SKM-1 (cell line): Measurements from ENCODE around the gene FGF6.
"Not testable (repeated sequence)": the region's sequence is repeated elsewhere in the genome, so short reads cannot be mapped to it uniquely, and the experiment has no call there.

Source experiments
- DNase-seq: peaks from one replicate; lab custom pipeline; 2025; ENCODE audit not compliant: unreplicated experiment; lab: John Stamatoyannopoulos, UW

FGF6 gene

GRCh38 chr12:4445156-4446101 lies at the start of gene FGF6:
Gene FGF6 (minus strand): TSS chr12:4445815. CDS start chr12:4445570, 245 bp downstream.
- no peak for DNase-seq

DNA sequence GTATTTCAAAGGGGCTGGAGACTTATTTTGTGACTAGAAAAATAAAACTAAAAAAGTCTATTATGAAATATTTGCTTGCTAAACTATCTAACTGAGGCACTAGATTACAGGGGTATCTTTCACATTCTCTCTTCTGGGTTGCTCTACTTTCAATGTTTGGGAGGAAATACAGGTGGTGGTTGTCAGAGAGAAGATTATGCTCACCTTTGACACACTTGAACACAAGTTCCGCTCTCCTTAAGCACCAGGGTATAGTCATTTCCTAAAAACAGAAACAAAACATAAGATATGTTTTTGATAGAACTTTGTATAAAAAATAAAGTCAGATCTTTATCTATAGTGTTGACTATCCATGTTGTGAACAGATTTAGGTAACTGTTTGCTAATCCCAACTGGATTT lies 45.4 kb upstream of the FGF6 start:
- no peak for DNase-seq

- DNase-seq: no peak
Observed at GRCh38 chr12:4489556-4489955, 43.9 kb upstream of the FGF6 start.

DNA sequence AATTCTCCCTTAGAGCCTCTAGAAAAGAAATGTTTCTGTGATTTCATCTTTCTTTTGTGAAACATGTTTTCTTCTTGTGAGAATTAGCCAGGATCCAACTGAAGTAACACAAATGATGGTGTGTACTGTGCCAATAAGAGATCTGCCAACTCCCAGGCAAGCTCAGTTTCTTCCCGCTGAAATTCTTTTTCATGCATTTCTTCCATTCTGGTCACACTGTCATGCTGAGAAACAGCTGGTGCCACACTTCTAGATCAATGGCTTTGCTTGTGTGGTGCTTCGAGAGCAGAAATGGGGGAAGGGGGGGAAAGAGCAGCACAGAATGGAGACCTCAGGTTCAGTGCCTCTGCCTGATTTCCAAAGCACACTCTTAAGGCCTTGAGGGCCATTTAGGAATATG lies 41.4 kb upstream of the FGF6 start:
- DNase-seq: no peak

GRCh38 chr12:4486049-4486699 lies 40.6 kb upstream of the FGF6 start:
- no peak for DNase-seq

- no peak for DNase-seq
Observed at GRCh38 chr12:4483885-4484823, 38.5 kb upstream of the FGF6 start.

- no peak for DNase-seq
Observed at GRCh38 chr12:4482936-4483335, 37.3 kb upstream of the FGF6 start.

DNA sequence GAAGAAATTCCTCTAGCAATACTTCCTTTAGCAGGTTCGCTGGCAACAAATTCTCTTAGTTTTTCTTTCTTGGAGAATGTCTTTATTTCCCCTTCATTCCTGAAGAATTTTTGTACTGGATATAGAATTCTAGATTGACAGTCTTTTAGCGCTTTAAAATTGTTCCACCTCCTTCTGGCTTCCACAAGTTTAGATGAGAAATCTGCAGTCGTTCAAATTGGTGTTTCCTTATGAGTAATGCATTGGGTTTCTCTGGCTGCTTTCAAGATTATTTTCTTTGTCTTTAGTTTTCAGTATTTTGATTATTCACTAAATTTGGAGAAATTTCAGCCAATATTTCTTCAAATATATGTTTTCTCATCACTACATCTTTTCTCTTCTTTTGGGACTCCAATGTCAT lies 33.3 kb upstream of the FGF6 start:
- no peak for DNase-seq

GRCh38 chr12:4477129-4477528 lies 31.5 kb upstream of the FGF6 start:
- no peak for DNase-seq

DNA sequence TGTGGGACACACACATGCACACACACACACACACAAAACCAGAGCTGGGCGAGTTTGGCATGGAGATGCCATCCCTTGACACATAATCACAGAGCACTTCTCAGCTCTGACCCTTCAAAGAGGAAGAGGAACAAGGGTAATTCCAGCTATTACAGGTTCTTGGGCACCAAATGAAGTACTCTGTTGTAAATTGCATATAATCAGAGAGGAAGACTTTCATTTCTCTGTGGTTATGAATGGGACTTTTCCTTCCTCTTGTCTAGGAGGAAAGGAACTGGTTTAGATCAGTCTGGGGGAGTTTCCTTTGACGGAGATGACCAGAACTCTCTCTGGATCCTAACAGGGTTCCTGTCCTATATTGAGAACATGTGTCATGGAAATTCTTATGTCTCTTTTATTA lies 26.4 kb upstream of the FGF6 start:
- no peak for DNase-seq

DNA sequence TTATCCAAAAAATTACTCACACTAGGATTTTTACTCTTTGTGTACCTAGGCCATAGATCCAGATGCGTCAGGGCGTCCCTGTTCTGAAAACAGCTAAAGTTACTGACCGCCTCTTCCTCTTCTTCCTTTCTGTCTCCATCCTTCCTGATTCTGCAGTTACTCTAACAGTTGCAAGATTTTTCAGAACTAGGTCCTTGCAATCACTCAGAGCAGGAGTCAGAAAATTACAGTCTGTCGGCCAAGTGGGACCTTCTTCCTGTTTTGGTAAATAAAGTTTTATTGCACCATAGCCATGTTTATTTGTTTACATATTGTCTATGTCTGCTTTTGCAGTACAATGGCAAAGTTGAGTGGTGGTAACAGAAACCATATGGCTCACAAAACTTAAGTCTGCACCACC lies 25.6 kb upstream of the FGF6 start:
- DNase-seq: no peak

GRCh38 chr12:4468994-4469393 lies 23.4 kb upstream of the FGF6 start:
- no peak for DNase-seq

GRCh38 chr12:4460761-4461160 lies 15.1 kb upstream of the FGF6 start:
- DNase-seq: no peak

GRCh38 chr12:4455849-4456248 lies 10.2 kb upstream of the FGF6 start:
- DNase-seq: not testable (repeated sequence)

DNA sequence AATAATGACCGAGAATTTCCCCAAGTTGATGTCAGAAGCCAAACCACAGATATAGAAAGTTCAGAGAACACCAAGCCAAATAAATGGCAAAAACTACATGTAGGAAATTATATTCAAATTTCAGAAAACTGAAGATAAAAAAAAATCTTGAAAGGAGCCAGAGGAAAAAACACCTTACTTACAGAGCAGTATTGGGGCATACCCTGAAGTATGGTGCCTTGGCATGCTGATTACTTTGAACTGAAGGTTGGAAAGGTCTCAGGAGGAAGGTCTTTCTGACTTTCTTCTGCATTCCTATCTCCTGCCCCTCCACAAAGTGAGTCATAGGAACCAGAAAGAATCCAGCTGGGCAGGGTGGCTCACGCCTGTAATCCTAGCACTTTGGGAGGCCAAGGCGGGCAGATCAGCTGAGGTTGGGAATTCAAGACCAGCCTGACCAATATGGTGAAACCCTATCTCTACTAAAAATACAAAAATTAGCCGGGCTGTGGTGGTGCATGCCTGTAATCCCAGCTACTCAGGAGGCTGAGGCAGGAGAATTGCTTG lies 8.8 kb upstream of the FGF6 start:
- no peak for DNase-seq

DNA sequence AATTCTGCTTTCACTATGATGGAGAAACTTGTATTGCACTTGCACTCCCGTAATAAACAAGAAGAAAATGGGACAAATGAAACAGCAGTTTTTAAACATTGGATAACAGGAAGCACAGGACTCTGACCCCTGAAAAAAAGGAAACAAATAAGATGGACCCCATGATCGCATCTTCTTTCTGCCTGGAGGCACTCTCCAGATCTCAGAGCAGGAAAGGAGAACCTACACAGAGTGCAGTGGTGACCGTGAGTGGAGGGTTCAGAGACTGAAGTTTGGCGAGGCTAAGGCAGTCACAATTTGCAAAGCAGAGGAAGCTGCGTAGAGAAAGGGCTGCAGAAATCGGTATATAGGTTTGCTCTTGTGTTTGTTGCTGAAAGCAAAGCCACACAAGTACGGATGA lies 6.1 kb upstream of the FGF6 start:
- DNase-seq: no peak

DNA sequence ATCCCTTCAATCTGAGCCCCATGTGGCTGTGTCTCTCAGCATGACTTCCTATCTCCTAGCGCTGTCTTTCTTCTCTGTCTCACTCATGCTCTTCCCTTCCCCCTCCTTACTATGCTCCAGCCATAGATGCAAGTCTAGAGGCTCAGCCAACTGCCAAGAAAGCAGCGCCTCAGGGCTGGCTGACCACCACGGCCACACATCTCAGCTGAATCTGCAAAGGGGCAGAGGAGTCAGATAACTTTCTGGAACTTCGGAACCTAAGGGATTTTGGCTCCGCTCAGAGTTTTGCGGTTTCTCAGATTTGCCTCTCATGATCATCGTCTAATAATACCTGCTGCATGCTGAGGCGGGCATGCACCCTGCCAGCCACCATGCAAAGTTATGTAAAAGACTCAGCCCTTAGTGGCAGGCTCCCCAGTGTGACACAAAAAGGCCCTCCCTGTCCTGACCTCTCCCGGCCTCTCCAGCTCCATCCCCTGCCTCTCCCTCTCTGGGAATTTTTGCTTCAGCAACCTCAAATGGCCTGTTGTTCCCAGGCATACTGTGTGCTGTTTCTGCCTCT lies 5.0 kb upstream of the FGF6 start:
- DNase-seq: no peak

GRCh38 chr12:4449851-4450221 lies 4.2 kb upstream of the FGF6 start:
- DNase-seq: no peak

DNA sequence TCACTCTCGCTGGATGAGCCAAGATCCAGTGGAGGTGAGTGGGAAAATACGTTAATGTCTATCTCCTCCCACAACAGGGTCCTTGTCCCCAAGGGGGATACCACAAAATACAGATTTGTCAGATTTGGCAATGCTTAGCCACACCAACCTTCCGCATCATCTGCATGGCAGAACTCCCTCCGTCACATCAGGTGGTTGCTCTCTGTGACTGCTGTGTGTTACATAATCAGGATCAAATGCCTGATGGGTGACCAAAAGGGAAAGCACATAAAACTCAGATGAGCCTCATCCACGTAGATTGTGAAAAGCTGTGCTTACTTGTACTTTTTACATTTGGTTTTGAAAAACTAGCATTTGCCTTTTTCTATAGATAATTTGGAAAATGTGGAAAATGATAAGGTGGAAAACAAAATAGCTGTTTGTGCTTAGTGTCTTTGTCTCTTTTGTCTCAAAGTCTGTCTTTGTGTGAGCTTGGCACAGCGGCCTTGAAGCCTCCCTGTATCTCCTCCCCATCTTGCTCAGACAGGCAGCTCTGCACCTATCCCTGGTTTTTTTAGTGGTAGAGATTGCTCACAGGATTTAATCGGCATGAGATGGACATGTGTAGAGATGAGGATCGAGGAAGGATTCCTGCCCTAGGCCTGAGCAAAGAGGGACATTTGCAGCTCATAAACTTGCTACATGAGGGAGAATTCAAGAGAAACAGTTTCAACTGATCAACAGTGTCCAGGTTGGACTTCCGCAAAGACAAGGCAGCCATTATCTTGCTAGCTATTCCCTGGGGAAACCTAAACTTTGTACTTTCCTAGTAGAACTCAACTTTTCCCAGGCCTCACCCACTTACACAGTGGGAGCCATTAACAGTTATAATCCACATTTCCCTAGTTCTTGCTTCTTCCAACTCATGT lies 3.6 kb upstream of the FGF6 start:
- DNase-seq: no peak
